ENCODE data around the gene DEAF1. TPM values are rescaled to one million over a fixed set of nuclear protein-coding genes. Genes with fewer than 3 reads are reported as not detected.
"Not testable (repeated sequence)": the region's sequence is repeated elsewhere in the genome, so short reads cannot be mapped to it uniquely, and the experiment has no call there.

The DEAF1 gene, protein sequence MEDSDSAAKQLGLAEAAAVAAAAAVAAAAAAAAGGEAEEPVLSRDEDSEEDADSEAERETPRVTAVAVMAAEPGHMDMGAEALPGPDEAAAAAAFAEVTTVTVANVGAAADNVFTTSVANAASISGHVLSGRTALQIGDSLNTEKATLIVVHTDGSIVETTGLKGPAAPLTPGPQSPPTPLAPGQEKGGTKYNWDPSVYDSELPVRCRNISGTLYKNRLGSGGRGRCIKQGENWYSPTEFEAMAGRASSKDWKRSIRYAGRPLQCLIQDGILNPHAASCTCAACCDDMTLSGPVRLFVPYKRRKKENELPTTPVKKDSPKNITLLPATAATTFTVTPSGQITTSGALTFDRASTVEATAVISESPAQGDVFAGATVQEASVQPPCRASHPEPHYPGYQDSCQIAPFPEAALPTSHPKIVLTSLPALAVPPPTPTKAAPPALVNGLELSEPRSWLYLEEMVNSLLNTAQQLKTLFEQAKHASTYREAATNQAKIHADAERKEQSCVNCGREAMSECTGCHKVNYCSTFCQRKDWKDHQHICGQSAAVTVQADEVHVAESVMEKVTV
- 10 to 100 TPM; 46.5 to 51.0 TPM for total RNA-seq
- polyA plus RNA-seq, result 10 to 100 TPM; 27.0 to 58.2 (median 27.9) TPM
- total RNA-seq, result 37.5 to 60.5 (median 43.8) reads per million in 6 experiments

DNA sequence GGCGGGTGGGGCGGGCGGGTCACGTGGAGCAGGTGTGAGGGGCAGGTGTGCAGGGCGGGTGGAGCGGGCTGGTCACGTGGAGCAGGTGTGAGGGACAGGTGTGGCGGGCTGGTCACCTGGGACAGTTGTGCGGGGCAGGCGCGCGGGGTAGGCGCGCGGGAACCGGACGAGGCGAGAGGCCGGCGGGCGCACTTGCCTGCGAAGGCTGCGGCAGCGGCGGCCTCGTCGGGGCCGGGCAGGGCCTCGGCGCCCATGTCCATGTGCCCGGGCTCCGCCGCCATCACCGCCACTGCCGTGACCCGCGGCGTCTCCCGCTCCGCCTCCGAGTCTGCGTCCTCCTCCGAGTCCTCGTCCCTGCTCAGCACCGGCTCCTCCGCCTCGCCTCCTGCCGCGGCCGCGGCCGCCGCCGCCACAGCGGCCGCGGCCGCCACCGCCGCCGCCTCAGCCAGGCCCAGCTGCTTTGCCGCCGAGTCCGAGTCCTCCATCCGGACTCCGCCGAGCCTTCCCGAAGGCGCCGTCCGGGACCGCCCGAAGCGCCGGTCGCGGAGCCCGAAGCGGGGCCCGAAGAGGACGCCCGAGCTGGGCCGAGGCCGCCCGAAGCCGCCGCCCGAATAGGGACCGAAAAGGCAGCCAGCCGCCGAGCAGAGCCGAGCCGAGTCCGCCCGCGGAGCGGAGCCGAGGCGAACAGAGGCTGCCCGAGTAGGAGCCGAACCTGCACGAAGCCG lies at the start of gene DEAF1:
Gene DEAF1 (minus strand): TSS at position 660 of the 725 bp plus-strand sequence. CDS start 175 bp downstream, at position 485.
- Mint-ChIP-seq H3K27me3 (no peaks in the 10 kb centered on the region), H3K9me3 (no peaks in the 10 kb centered on the region), H3K4me3 (peak within 1 kb of the TSS; percentile 83 to 93 (median 86)), H3K4me1 (peaks cover 32 to 66% (median 54%) of the 10 kb centered on the region in 4 donors), H3K27ac (peak within 1 kb of the TSS; percentile 89 to 99 (median 96)), H3K36me3 (peaks cover 0 to 8% (median 4%) of the 10 kb centered on the region in 3 donors)
- peak in 9 of 10 donors; percentile 98 to 100 (median 99) for DNase-seq
- peak; percentile 75 to 78 for ATAC-seq
- POLR2A ChIA-PET, result interaction anchor here (0.5 to 8.7 kb wide), 18 partner anchors 10 to 488 kb away, joined by 3 to 109 read pairs (median 4); partner anchors contain the start of genes BET1L, EPS8L2, IRF7 and PHRF1

DNA sequence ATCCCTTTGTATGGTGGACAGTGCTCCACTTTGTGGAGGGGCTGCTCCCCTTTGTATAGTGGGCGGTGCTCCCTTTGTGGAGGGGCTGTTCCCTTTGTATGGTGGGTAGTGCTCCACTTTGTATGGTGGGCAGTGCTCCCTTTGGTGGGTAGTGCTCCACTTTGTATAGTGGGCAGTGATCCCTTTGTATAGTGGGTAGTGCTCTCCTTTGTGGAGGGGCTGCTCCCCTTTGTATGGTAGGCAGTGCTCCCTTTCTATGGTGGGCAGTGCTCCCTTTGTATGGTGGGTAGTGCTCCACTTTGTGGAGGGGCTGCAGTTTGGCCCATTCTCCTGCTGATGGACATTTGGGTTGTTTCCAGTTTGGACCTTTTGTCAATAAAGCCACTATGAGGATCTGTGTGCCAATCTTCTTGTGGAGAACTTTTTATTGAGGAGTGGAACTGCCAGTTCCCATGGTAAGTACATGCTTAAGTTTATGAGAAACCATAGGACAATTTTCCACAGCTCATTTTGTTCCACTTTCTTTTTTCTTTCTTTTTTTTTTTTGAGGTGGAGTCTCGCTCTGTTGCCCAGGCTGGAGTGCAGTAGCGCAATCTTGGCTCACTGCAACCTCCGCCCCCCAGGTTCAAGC lies 47.7 kb upstream of the DEAF1 start:
- no peak for DNase-seq
- Mint-ChIP-seq H3K36me3 (no peaks in the 10 kb centered on the region), H3K27me3 (peaks cover 0 to 5% (median 0%) of the 10 kb centered on the region in 5 donors), H3K27ac (no peak overlapping the region), H3K4me1 (peaks cover 3 to 13% (median 10%) of the 10 kb centered on the region in 4 donors), H3K9me3 (no peaks in the 10 kb centered on the region), H3K4me3 (no peak overlapping the region)
- POLR2A ChIA-PET, result interaction anchor here (1.1 to 1.8 kb wide), 2 partner anchors 16 to 54 kb away, joined by 4 to 9 read pairs; no protein-coding TSS in a partner anchor
- no peak for ATAC-seq

DNA sequence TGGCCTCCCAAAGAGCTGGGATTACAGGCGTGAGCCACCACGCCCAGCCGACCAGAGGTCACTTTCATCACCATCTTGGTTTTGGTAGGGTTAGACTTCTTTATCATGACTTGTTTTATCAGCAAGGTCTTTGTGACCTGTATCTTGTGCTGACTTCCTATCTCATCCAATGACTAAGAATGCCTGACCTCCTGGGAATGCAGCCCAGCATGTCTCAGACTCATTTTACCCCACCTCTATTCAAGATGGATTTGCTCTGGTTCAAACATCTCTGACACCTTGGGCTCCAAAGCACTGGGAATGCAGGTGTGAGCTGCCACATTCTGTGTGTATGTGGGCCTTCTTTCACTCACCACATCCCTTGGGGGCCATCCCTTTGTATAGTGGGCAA lies 47.1 kb upstream of the DEAF1 start:
- Mint-ChIP-seq H3K27me3 (peaks cover 0 to 5% (median 0%) of the 10 kb centered on the region in 5 donors), H3K36me3 (no peaks in the 10 kb centered on the region), H3K9me3 (no peaks in the 10 kb centered on the region), H3K4me3 (no peak overlapping the region), H3K27ac (no peak overlapping the region), H3K4me1 (peaks cover 7 to 18% (median 15%) of the 10 kb centered on the region in 4 donors)
- POLR2A ChIA-PET, result no interaction called here
- no peak for DNase-seq
- ATAC-seq, result no peak

DNA sequence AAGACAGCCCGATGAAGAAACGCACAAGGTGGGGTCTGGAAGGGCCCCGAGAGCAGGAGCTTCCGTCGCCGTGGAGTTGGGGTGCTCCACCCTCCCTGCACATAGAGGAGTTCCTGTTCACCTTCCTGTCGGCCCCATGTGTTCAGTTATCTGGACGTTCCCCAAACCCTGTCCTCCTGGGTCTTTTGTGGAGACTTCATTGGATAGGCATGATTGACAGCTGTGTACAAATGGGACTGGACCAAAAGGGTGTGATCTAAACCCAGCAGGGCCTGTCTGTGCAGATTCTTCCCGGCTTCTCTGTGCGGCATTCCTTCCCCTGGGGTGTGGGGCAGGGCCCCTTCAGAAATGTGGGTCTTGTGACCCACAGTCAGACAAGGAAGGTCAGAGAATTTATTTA lies 42.9 kb upstream of the DEAF1 start:
- DNase-seq, H3K9me3 Mint-ChIP-seq, H3K36me3 Mint-ChIP-seq, H3K27me3 Mint-ChIP-seq: not testable (repeated sequence)
- POLR2A ChIA-PET, result interaction anchor here (0.6 to 1.5 kb wide), 6 partner anchors 11 to 68 kb away, joined by 3 to 6 read pairs (median 3); no protein-coding TSS in a partner anchor
- H3K4me3 Mint-ChIP-seq, result peak overlapping the region; percentile 65 to 84 (median 77)
- peak overlapping the region in 9 of 10 donors; percentile 16 to 88 (median 78) for H3K27ac Mint-ChIP-seq
- H3K4me1 Mint-ChIP-seq, result peaks cover 8 to 15% (median 13%) of the 10 kb centered on the region in 4 donors
- peak; percentile 78 to 84 for ATAC-seq

DNA sequence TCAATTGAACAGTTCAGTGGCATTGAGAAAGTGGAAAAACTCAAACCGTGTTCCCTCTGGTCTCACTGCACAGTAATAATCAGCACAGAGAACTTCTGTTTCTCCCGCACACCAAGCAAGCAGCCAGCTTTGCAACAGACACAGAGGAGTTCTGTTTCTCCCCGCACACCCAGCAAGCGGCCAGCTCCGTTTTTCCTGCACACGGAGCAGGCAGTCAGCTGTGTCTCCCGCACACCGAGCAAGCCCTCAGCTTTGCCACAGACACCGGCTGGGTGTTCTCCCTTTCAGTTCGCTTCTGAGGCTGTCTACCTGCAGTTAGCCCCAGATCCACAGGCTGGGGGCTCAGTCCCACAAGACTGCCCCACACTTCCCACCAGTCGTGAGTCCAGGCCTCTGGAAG lies 42.3 kb upstream of the DEAF1 start:
- ATAC-seq (peak; percentile 59 to 65), DNase-seq (no peak)
- Mint-ChIP-seq H3K36me3 (no peaks in the 10 kb centered on the region), H3K9me3 (no peaks in the 10 kb centered on the region), H3K27me3 (peaks cover 0 to 5% (median 0%) of the 10 kb centered on the region in 5 donors), H3K4me1 (peaks cover 8 to 15% (median 13%) of the 10 kb centered on the region in 4 donors), H3K4me3 (peak overlapping the region; percentile 65 to 84 (median 77)), H3K27ac (peak overlapping the region in 8 of 10 donors; percentile 38 to 88 (median 80))
- POLR2A ChIA-PET, result interaction anchor here (0.6 to 1.5 kb wide), 5 partner anchors 11 to 69 kb away, joined by 3 to 6 read pairs (median 3); no protein-coding TSS in a partner anchor

DNA sequence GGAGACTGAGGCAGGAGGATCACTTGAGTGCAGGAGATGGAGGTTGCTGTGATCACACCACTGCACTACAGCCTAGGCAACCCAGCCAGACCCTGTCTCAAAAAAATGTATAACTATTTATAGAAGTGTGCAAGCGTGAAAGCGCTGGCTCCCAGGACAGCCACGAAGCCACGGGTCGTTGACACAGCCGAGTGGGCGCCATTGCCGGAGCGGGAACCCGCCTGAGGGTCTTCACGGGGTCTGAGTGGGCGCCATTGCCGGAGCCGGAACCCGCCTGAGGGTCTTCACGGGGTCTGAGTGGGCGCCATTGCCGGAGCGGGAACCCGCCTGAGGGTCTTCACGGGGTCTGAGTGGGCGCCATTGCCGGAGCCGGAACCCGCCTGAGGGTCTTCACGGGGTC lies 39.5 kb upstream of the DEAF1 start:
- H3K9me3 Mint-ChIP-seq, H3K4me3 Mint-ChIP-seq, H3K27ac Mint-ChIP-seq, H3K36me3 Mint-ChIP-seq, POLR2A ChIA-PET, DNase-seq, H3K27me3 Mint-ChIP-seq, ATAC-seq: not testable (repeated sequence)
- H3K4me1 Mint-ChIP-seq, result peaks cover 8 to 15% (median 13%) of the 10 kb centered on the region in 4 donors

DNA sequence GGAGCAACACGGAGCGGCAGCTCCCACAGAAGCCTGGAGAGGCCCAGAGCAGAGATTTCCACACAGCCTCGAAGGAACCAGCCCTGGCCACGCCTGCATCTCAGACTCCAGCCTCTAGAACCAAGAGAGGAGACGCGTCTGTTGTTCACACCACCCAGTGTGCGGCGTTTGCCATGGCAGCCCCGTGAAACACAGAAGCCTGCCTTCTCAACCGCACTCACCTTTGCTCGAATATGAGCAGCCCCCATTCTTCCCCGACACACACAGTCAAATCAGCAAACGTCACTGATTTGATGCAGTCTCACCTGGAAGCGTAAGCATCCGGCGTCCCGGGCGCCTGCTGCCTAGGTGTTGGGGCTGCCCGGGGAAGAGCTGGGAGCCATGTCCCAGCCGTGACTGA lies 38.0 kb upstream of the DEAF1 start:
- H3K4me3 Mint-ChIP-seq, result no peak overlapping the region
- POLR2A ChIA-PET, result interaction anchor here (0.7 kb wide), 1 partner anchor 11 kb away, joined by 3 read pairs; no protein-coding TSS in a partner anchor
- H3K4me1 Mint-ChIP-seq, result peaks cover 8 to 14% (median 10%) of the 10 kb centered on the region in 4 donors
- DNase-seq, result no peak
- H3K9me3 Mint-ChIP-seq, result no peaks in the 10 kb centered on the region
- no peak overlapping the region for H3K27ac Mint-ChIP-seq
- no peaks in the 10 kb centered on the region for H3K36me3 Mint-ChIP-seq
- no peak for ATAC-seq
- no peaks in the 10 kb centered on the region for H3K27me3 Mint-ChIP-seq

DNA sequence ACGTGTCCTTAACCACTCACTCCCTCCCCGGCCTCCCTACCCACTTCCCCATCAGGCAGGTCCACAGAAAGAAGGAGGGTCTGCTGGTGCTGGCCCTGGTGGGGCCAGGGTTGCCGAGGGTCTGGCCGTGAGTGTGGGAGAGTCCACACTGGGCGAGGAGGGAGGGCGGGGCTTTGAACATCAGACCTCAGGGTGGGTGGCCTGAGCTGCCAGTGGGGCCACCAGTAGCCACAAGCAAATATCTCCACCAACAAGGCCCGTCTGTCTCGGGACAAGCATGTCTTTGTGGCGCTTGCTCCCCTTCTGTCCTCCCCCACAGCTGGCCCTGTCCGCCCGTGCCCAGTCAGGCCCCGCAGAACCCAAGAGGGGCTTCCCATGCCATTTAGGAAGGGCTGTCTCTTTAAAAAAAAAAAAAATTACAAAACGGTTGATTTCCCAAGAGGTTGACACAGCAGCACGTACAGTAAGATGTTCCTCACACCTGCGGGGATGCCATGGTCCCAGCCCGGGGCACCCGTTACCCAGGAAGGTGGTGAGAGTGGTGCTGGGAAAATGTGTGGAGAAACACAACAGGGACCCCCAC lies 34.6 kb upstream of the DEAF1 start:
- Mint-ChIP-seq H3K4me3 (no peak overlapping the region), H3K27me3 (no peaks in the 10 kb centered on the region), H3K36me3 (no peaks in the 10 kb centered on the region), H3K9me3 (no peaks in the 10 kb centered on the region), H3K4me1 (peaks cover 2 to 11% (median 7%) of the 10 kb centered on the region in 4 donors), H3K27ac (peak overlapping the region in 2 of 10 donors; percentile 37 to 40)
- POLR2A ChIA-PET, result no interaction called here
- no peak for ATAC-seq
- no peak for DNase-seq

DNA sequence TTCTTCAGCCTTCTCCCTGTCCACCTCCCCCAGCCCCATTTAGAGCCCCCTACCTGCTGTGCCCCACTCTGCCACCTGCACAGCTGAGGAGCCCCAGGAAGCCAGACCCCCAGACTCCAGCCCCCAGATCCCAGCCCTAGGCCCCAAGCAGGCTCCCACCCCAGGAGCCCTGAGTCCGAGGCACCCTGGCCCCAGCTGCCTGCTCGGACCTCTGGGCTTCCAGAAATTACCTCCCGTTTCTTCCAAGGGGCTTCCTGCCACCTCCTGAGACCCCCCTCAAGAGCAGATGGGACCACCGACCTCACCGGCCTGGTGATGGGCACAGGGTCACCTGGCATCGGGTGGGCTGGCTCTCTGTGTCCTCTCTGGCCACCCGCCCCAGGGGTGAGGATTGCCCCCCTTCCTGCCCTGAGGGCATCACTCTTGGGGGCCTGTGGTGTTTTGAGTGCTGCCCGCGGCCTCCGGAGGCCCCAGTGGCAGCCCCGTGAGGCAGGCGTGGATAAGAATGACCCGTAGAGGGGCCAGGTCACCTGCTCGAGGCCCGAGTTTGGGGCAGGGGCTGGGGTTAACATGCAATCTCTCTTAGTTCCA lies 34.0 kb upstream of the DEAF1 start:
- ATAC-seq (no peak), DNase-seq (no peak)
- H3K4me1 Mint-ChIP-seq, result peaks cover 2 to 12% (median 8%) of the 10 kb centered on the region in 4 donors
- no peaks in the 10 kb centered on the region for H3K27me3 Mint-ChIP-seq
- H3K27ac Mint-ChIP-seq, result peak overlapping the region in 1 of 10 donors; percentile 49
- no peaks in the 10 kb centered on the region for H3K36me3 Mint-ChIP-seq
- no peak overlapping the region for H3K4me3 Mint-ChIP-seq
- POLR2A ChIA-PET, result interaction anchor here (10.3 kb wide), 1 partner anchor 34 kb away, joined by 109 read pairs; the partner anchor contains the start of genes DEAF1 and TMEM80
- H3K9me3 Mint-ChIP-seq, result no peaks in the 10 kb centered on the region

DNA sequence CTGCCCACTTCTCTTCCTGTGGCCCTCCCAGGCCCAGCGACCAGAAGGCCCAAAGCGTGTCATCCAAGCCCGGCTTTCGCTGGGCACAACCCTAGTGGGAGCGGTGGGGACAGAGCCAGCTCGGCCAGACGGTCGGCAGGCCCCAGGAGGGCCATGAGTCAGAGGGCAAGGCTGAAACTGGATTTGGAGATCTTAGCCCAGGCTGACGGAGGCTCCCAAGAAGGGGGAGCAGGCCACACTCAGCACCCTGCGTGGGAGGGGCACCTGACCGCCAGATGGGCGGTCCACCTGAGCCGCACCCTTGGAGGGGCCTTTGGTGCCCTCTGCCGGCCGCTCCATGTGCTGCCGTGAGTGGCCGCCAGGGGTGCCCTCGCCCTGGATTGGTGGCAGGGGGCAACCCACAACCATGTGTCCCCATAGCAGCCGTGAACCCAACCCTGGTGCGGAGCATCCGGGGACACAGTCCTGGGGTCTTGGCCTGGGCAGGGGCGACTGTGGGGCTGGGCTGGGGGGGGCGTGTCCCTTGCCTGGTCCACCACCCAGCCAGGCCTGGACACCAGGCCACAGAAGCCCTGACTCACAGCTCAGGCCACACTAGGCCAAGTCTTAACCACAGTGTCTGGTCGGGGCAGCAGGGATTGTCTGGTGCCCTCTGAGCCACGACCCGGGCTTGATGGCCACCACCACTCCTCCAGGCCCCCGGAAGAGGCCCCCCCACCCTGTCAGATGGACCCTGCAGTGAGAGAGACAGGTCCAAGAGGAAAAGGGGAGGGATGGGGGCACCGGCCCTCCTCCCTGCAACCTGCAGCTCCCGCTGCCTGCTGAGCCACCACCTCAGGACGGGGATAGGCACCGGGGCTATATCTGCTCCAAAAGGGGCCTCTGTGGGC lies 33.1 kb upstream of the DEAF1 start:
- Mint-ChIP-seq H3K36me3 (peaks cover 0 to 1% (median 0%) of the 10 kb centered on the region in 3 donors), H3K27me3 (peaks cover 2 to 5% (median 4%) of the 10 kb centered on the region in 5 donors), H3K4me3 (no peak overlapping the region), H3K4me1 (peaks cover 4 to 15% (median 12%) of the 10 kb centered on the region in 4 donors), H3K27ac (no peak overlapping the region), H3K9me3 (no peaks in the 10 kb centered on the region)
- peak; percentile 66 to 85 (median 79) for DNase-seq
- POLR2A ChIA-PET, result interaction anchor here (3.0 to 10.3 kb wide), 2 partner anchors 19 to 33 kb away, joined by 18 to 109 read pairs; partner anchors contain the start of genes DEAF1, TALDO1 and TMEM80
- peak; percentile 67 to 82 for ATAC-seq

All from naive thymus-derived CD8-positive, alpha-beta T cell (primary cell).